Measurements from ENCODE around the gene RNF11. TPM values are rescaled to one million over a fixed set of nuclear protein-coding genes. Genes with fewer than 3 reads are reported as not detected.
A peak's percentile ranks its signal among the peaks of the same experiment; 100 is the strongest.

Gene RNF11
- total and polyA plus RNA-seq, 7 donors, result 64.3 to 137 (median 107) TPM

DNA sequence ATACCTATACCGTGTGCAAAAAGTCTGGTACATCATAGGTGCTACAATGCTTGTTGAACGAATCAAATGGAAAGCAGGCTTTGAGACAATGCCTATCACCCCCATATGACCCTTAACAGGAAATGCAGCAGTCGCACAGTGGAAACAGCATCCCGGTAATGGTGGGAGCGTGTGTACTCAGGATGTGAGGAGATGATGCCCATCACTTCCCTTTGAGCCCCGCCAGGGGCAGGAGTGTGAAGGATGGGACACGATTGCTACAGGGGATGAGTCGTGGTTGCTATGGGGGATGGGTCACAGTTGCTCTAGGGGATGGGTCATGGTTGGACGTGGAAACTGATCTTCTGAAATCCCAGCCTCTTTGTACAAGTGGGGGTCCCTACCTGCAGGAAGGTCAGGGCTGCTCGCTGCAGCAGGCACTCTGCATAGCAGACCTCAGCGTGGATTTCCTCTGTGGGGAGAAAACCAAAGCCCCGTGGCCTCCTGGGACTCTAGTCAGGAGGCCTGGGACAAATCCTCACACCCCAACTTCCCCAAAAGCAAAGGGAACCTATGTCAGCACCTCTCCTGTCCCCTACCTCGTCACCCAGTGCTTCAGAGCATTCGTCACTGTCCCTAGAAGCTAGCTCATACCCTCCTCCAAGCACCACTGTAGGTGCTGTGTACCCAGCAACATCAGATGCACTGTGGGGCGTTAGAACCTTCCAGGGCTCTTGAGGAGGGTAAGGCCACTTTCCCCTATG, 75.0 kb downstream of the RNF11 start:
- TF ChIP-seq, protein P1, sequence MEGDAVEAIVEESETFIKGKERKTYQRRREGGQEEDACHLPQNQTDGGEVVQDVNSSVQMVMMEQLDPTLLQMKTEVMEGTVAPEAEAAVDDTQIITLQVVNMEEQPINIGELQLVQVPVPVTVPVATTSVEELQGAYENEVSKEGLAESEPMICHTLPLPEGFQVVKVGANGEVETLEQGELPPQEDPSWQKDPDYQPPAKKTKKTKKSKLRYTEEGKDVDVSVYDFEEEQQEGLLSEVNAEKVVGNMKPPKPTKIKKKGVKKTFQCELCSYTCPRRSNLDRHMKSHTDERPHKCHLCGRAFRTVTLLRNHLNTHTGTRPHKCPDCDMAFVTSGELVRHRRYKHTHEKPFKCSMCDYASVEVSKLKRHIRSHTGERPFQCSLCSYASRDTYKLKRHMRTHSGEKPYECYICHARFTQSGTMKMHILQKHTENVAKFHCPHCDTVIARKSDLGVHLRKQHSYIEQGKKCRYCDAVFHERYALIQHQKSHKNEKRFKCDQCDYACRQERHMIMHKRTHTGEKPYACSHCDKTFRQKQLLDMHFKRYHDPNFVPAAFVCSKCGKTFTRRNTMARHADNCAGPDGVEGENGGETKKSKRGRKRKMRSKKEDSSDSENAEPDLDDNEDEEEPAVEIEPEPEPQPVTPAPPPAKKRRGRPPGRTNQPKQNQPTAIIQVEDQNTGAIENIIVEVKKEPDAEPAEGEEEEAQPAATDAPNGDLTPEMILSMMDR (IDR thresholded peaks at IDR 0.05), result no peak
- DNase-seq (no peak), ATAC-seq (no peak)
- H3K4me1 ChIP-seq, result no peaks in the 10 kb centered on the region
- intact Hi-C loops (cut with DNase I), result no loop called here
- peaks cover 0 to 2% (median 0%) of the 10 kb centered on the region in 3 donors for H3K27me3 ChIP-seq (ENCODE audit: insufficient read depth in 3 of 3, low read length in 2 of 3)
- H3K9me3 ChIP-seq, result no peaks in the 10 kb centered on the region
- 64 to 68% (median 68%) methylated on average over 15 of the region's 15 CpGs for WGBS, 3 donors
- no peaks in the 10 kb centered on the region for H3K36me3 ChIP-seq (ENCODE audit: insufficient read depth in 1 of 2, low read depth in 1 of 2)
- no peak overlapping the region for H3K27ac ChIP-seq
- no peak overlapping the region for H3K4me3 ChIP-seq

DNA sequence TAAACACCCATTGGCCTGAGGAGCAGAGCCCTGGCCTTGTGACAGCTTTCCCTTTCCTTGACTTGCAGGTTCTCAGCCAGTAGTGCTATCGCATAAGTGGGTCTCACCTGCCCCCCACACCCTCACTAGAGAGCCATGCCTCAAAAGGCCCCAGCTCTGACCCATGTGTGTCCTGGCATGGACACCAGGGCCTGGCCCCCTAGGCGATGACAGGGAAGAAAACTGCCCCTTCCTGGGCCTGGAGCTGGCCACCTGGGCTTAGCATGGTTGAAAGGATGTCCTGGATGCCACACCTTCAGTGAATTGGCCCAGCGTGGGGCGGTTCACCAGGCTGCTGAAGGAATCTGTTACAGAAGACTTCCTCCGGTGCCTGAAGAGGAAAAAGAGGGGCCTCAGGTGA, 75.8 kb downstream of the RNF11 start:
- DNase-seq (no peak), ATAC-seq (no peak)
- TF ChIP-seq, protein P1 (IDR thresholded peaks at IDR 0.05), result no peak
- intact Hi-C loops (cut with DNase I), result no loop called here
- WGBS, 3 donors, result 91 to 97% (median 93%) methylated on average over 5 of the region's 5 CpGs
- Histone ChIP-seq H3K9me3 (no peaks in the 10 kb centered on the region), H3K36me3 (ENCODE audit: insufficient read depth in 1 of 2, low read depth in 1 of 2) (no peaks in the 10 kb centered on the region), H3K4me3 (no peak overlapping the region), H3K27ac (no peak overlapping the region), H3K4me1 (no peaks in the 10 kb centered on the region), H3K27me3 (ENCODE audit: insufficient read depth in 3 of 3, low read length in 2 of 3) (peaks cover 0 to 2% (median 0%) of the 10 kb centered on the region in 3 donors)

DNA sequence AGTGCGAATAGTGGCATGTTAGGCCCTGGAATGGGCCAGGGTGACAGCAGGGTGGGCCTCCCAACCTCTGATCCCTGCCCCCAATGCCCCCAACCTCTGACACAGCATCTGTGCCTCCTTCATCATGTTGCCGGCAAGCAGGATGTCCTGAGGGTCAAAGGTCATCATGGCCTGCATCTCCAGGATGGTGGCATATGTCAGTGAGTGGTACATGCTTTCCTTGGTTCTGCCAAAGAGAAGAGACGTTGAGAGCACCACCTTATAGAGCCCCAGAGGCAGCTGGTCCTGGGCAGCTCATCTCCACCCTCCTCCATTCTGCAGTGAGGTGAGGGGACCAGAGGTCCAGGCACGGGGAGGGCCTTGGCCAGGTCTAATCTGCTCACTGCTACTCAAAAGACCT, 76.6 kb downstream of the RNF11 start:
- intact Hi-C loops (cut with DNase I), result no loop called here
- TF ChIP-seq, protein P1 (IDR thresholded peaks at IDR 0.05), result no peak
- no peak for ATAC-seq
- H3K27me3 ChIP-seq (ENCODE audit: insufficient read depth in 3 of 3, low read length in 2 of 3), result peaks cover 0 to 2% (median 0%) of the 10 kb centered on the region in 3 donors
- no peaks in the 10 kb centered on the region for H3K36me3 ChIP-seq (ENCODE audit: insufficient read depth in 1 of 2, low read depth in 1 of 2)
- H3K9me3 ChIP-seq, result no peaks in the 10 kb centered on the region
- no peak overlapping the region for H3K4me3 ChIP-seq
- H3K27ac ChIP-seq, result no peak overlapping the region
- no peaks in the 10 kb centered on the region for H3K4me1 ChIP-seq
- WGBS, 3 donors, result 70 to 79% (median 71%) methylated on average over 4 of the region's 4 CpGs
- DNase-seq, result no peak

DNA sequence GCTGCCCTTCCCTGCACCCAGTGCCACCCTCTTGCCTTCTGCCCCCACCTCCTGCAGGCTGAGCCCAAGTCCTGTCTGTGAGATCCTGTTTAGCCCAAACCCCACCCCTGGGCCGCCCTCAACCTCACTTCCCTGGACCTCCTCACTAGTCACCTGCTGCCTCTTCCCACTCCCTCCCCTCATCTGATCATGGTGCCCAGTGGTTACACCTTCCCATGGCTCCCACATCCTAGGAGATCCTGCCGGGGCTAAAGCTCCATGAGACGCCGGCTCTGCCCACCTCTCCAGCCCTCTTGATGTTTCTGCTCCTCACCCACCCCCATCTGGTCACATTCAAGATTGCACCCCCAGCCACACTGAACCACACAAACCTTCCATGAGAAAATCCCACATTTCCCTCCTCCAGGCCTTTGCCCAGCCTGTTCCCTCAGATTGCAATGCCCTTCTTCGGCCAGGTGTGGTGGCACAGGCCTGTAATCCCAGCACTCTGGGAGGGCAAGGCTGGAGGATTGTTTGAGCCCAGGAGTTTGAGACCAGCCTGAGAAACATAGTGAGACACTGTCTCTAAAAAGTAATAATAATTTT, 77.3 kb downstream of the RNF11 start:
- intact Hi-C loops (cut with DNase I), result no loop called here
- no peaks in the 10 kb centered on the region for H3K9me3 ChIP-seq
- WGBS, 3 donors, result 87 to 94% (median 88%) methylated on average over 5 of the region's 5 CpGs
- no peaks in the 10 kb centered on the region for H3K36me3 ChIP-seq (ENCODE audit: insufficient read depth in 1 of 2, low read depth in 1 of 2)
- ATAC-seq, result peak in 1 of 4 donors; percentile 7
- no peak for DNase-seq
- no peak overlapping the region for H3K4me3 ChIP-seq
- H3K4me1 ChIP-seq, result no peaks in the 10 kb centered on the region
- TF ChIP-seq, protein P1 (IDR thresholded peaks at IDR 0.05), result no peak
- no peak overlapping the region for H3K27ac ChIP-seq
- peaks cover 0 to 2% (median 0%) of the 10 kb centered on the region in 3 donors for H3K27me3 ChIP-seq (ENCODE audit: insufficient read depth in 3 of 3, low read length in 2 of 3)
